DOHH2 (cell line): ENCODE results near the gene CALN1.

Experiments
- CTCF ChIP-seq: fragments of 200-600 bp; sonication (generic); IDR thresholded peaks from one replicate; pipeline ENCODE4 v1.5.1; 2014; ENCODE audit warnings: antibody characterized with exemption, mild to moderate bottlenecking, low read depth, low read length; ENCODE audit not compliant: poor library complexity, severe bottlenecking
- EZH2phosphoT487 ChIP-seq: fragments of 200-600 bp; sonication (generic); IDR thresholded peaks from 2 replicates; pipeline ENCODE4 v1.6.1; 2017; ENCODE audit warnings: borderline replicate concordance, mild to moderate bottlenecking, antibody characterized with exemption, low read length, moderate library complexity, mixed read lengths

GRCh38 chr7:72429316-72429715 lies 17.2 kb upstream of the CALN1 start:
- TF ChIP-seq CTCF (no peak), EZH2phosphoT487 (no peak)
